Loucy (cell line): ENCODE measurements around the gene OR2T35.

Experiments used
- H2AFZ ChIP-seq: fragments of 200-600 bp; sonication (generic); 2 replicates; pipeline ENCODE4 v1.6.0; 2016; ENCODE audit warnings: antibody characterized with exemption, mild to moderate bottlenecking, low read length, moderate library complexity
- H3F3A ChIP-seq: fragments of 200-600 bp; 2 replicates; pipeline ENCODE4 v1.6.0; 2016; ENCODE audit warnings: antibody characterized with exemption, low read depth, mild to moderate bottlenecking
- H3K27me3 ChIP-seq: fragments of 200-600 bp; sonication (generic); 2 replicates; pipeline ENCODE4 v1.6.1; 2014; ENCODE audit warnings: low read length, mild to moderate bottlenecking; ENCODE audit not compliant: insufficient read depth, poor library complexity, severe bottlenecking
- H3K36me3 ChIP-seq: fragments of 200-600 bp; sonication (generic); 2 replicates; pipeline ENCODE4 v1.6.1; 2016; ENCODE audit warnings: low read length; ENCODE audit not compliant: insufficient read depth
- H3K4me1 ChIP-seq: fragments of 200-600 bp; sonication (generic); 2 replicates; pipeline ENCODE4 v1.5.1; 2014; ENCODE audit warnings: low read length, mild to moderate bottlenecking; ENCODE audit not compliant: insufficient read depth, poor library complexity, severe bottlenecking
- H3K4me2 ChIP-seq: fragments of 200-600 bp; sonication (generic); 2 replicates; pipeline ENCODE4 v1.6.0; 2014; ENCODE audit warnings: antibody characterized with exemption, low read length, low read depth, mild to moderate bottlenecking; ENCODE audit not compliant: poor library complexity, severe bottlenecking
- H3K4me3 ChIP-seq: fragments of 200-600 bp; sonication (generic); 2 replicates; pipeline ENCODE4 v1.5.1; 2014; ENCODE audit warnings: low read length, mild to moderate bottlenecking, mixed read lengths; ENCODE audit not compliant: poor library complexity, severe bottlenecking
- H3K79me2 ChIP-seq: fragments of 200-600 bp; sonication (generic); 2 replicates; pipeline ENCODE4 v1.6.1; 2014; ENCODE audit warnings: low read length; ENCODE audit not compliant: insufficient read depth
- H3K9ac ChIP-seq: fragments of 200-600 bp; sonication (generic); 2 replicates; pipeline ENCODE4 v1.6.0; 2014; ENCODE audit warnings: mild to moderate bottlenecking, low read depth, low read length, moderate library complexity; ENCODE audit not compliant: poor library complexity, severe bottlenecking
- H3K9me2 ChIP-seq: fragments of 200-600 bp; sonication (generic); replicated peaks from 2 replicates; pipeline ENCODE4 v1.6.1; 2016; ENCODE audit warnings: low read depth, low read length, mixed read lengths
- H3K9me3 ChIP-seq: fragments of 200-600 bp; sonication (generic); 2 replicates; pipeline ENCODE4 v1.6.1; 2014; ENCODE audit warnings: mild to moderate bottlenecking, antibody characterized with exemption, low read length, low read depth; ENCODE audit not compliant: insufficient read depth
- H4K20me1 ChIP-seq: fragments of 200-600 bp; sonication (generic); 2 replicates; pipeline ENCODE4 v1.6.0; 2014; ENCODE audit warnings: antibody characterized with exemption, low read length, mild to moderate bottlenecking; ENCODE audit not compliant: insufficient read depth, poor library complexity, severe bottlenecking
- CTCF ChIP-seq: fragments of 200-600 bp; sonication (generic); conservative IDR thresholded peaks from 2 replicates; pipeline ENCODE4 v1.5.1; 2014; ENCODE audit warnings: mild to moderate bottlenecking, antibody characterized with exemption, low read length
- EZH2phosphoT487 ChIP-seq: fragments of 200-600 bp; IDR thresholded peaks from 2 replicates; pipeline ENCODE4 v1.6.1; 2018; ENCODE audit warnings: antibody characterized with exemption, mild to moderate bottlenecking, moderate library complexity, borderline replicate concordance

Gene OR2T35

GRCh38 chr1:248627971-248628844 is 16.9 kb downstream of the OR2T35 start:
- Histone ChIP-seq H3K9me3 (no peaks in the 10 kb centered on the region), H4K20me1 (no peaks in the 10 kb centered on the region), H3K4me1 (no peaks in the 10 kb centered on the region), H2AFZ (no peak overlapping the region), H3K4me2 (no peak overlapping the region), H3K9me2 (no peaks in the 10 kb centered on the region), H3F3A (no peaks in the 10 kb centered on the region), H3K9ac (no peak overlapping the region), H3K27me3 (no peaks in the 10 kb centered on the region), H3K4me3 (no peak overlapping the region), H3K36me3 (no peaks in the 10 kb centered on the region), H3K79me2 (no peaks in the 10 kb centered on the region)
- no peak for TF ChIP-seq CTCF
- no peak for TF ChIP-seq EZH2phosphoT487

GRCh38 chr1:248625971-248626370 is 19.1 kb downstream of the OR2T35 start:
- Histone ChIP-seq H3K9ac (no peak overlapping the region), H3K9me3 (no peaks in the 10 kb centered on the region)

GRCh38 chr1:248625166-248625565 is 19.9 kb downstream of the OR2T35 start:
- H3K4me1 ChIP-seq: no peaks in the 10 kb centered on the region
- no peak overlapping the region for H3K4me3 ChIP-seq
- H2AFZ ChIP-seq: no peak overlapping the region
- no peak overlapping the region for H3K9ac ChIP-seq
- TF ChIP-seq CTCF: no peak
- TF ChIP-seq EZH2phosphoT487: no peak
- no peaks in the 10 kb centered on the region for H3K27me3 ChIP-seq
- no peaks in the 10 kb centered on the region for H3K79me2 ChIP-seq
- H3F3A ChIP-seq: no peaks in the 10 kb centered on the region
- H3K36me3 ChIP-seq: no peaks in the 10 kb centered on the region
- H3K4me2 ChIP-seq: no peak overlapping the region
- no peaks in the 10 kb centered on the region for H3K9me3 ChIP-seq
- no peaks in the 10 kb centered on the region for H4K20me1 ChIP-seq
- no peaks in the 10 kb centered on the region for H3K9me2 ChIP-seq

More at GRCh38 chr1:248625971-248626370, 19.1 kb downstream of the OR2T35 start:
- TF ChIP-seq CTCF (no peak), EZH2phosphoT487 (no peak)
- no peaks in the 10 kb centered on the region for H3K36me3 ChIP-seq
- H3K9me2 ChIP-seq: no peaks in the 10 kb centered on the region
- H3F3A ChIP-seq: no peaks in the 10 kb centered on the region
- H2AFZ ChIP-seq: no peak overlapping the region
- H3K4me3 ChIP-seq: no peak overlapping the region
- no peaks in the 10 kb centered on the region for H3K27me3 ChIP-seq
- H3K79me2 ChIP-seq: no peaks in the 10 kb centered on the region
- no peaks in the 10 kb centered on the region for H3K4me1 ChIP-seq
- no peak overlapping the region for H3K4me2 ChIP-seq
- H4K20me1 ChIP-seq: no peaks in the 10 kb centered on the region
